GM12872 (cell line): ENCODE measurements around the gene PRAC2.

Experiments
- CTCF ChIP-seq: IDR thresholded peaks from 3 replicates; pipeline ENCODE4 v1.5.1; 2011; ENCODE audit warnings: low read depth, mild to moderate bottlenecking, low read length, moderate library complexity; ENCODE audit not compliant: insufficient read depth

Gene PRAC2

DNA sequence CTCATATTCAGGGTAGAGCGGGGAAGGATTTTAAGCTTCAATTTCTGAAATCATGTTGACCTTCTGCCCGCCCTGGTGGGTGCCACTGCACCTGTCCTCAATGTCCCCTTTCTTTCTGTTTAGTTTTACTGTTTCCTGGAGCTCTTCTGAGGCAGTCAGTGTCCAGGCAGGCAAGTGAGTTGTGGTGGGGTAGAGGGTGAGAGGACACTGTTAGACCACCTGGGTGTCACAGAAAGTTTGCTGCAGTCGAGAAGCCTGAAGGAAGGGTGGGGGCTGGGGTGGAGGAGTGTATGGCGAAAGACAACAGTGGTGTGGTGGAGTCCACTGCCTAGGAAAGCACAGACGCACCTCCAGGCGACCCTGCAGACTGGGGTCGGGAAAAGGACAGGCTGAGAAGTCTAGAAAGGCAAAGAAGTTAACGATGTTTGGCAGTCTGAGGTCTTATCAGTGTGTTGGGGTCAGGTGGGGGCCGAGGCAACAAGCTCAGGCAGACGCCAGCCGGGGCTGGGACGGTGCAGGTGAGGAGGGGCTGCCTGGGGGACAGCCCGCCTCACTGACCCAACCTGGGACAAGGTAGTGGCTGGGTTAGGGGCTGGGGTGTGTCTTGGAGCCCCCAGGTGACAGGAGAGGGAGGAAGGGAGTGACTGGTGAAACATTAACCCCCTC is 28.9 kb downstream of the PRAC2 start:
- TF ChIP-seq CTCF: no peak

DNA sequence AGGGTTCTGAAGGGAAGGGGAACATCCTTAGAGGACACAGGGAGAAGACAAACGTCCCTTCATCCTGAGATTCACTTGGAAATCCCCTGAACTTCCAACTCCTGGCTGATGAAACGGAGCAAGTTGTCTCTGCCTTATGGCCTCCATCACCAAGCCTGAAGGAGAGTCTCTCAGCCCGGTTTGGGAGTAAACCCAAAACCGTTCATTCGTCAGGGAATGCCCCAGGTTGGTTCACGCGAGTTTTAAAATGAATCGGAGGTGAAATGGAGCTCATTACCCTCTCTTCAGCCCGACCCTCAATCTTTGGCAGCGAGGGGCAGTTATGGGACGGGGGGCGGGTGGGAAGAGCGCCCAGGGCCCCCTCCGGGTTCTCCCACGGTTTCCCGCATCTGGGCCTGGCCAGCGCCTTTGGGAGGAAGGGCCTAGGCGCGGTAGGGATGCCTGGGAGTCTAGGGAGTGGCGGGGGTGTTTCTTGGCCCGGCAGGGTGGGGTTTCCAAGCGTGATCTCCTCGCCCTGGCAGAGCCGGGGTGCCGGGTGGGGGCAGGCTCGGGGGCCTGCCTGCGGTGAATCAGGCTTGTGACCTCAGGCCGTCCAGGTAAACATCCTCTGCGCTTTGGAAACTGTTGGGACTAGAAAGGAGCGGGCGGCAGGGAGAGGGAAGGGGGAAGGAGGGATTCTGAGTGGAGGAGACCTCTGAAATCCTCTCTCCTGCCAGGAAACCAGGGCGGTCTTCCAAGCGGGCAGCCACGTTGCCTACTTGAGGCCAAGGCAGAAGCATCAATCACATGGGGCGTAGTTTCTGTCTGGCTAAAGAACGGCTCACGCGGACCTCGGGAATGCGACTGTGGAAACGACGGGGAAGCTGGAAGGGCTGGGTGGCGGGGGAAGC is 29.7 kb downstream of the PRAC2 start:
- no peak for TF ChIP-seq CTCF

- TF ChIP-seq CTCF: no peak
Measured at GRCh38 chr17:48753794-48754499, 31.0 kb downstream of the PRAC2 start.

GRCh38 chr17:48754500-48755261 is 31.7 kb downstream of the PRAC2 start:
- TF ChIP-seq CTCF: no peak

GRCh38 chr17:48755356-48755755 is 32.4 kb downstream of the PRAC2 start:
- no peak for TF ChIP-seq CTCF

- TF ChIP-seq CTCF: no peak
Measured at GRCh38 chr17:48756830-48757251, 33.9 kb downstream of the PRAC2 start.
